GM12878 (cell line): ENCODE measurements around the gene TNP2. TPM values are rescaled to one million over a fixed set of nuclear protein-coding genes. Genes with fewer than 3 reads are reported as not detected.
A peak's percentile ranks its signal among the peaks of the same experiment; 100 is the strongest.

Experiments
- ASH2L ChIP-seq: fragments of 300-600, 200-600 bp; sonication (generic); IDR thresholded peaks from 2 replicates; pipeline ENCODE4 v1.6.1; 2017; ENCODE audit warnings: low read depth, mild to moderate bottlenecking, borderline replicate concordance
- ATF2 ChIP-seq: IDR thresholded peaks from 2 replicates; pipeline ENCODE4 v1.6.1; 2012; ENCODE audit warnings: low read length, inconsistent platforms
- BHLHE40 ChIP-seq, 2 experiments: fragments of 450-650 bp in 1 of 2; IDR thresholded peaks; 2 replicates each; pipeline ENCODE4 v1.6.1; 2011 to 2017; ENCODE audit warnings: low read depth in 2 of 2, borderline replicate concordance in 1 of 2, improper control_type of control experiment in 1 of 2, low read length in 1 of 2, mild to moderate bottlenecking in 1 of 2
- BRCA1 ChIP-seq: IDR thresholded peaks from 2 replicates; pipeline ENCODE4 v1.6.1; 2011; ENCODE audit warnings: low read depth, low read length, improper control_type of control experiment
- CBX3 ChIP-seq: fragments of 200-600 bp; sonication (generic); IDR thresholded peaks from 2 replicates; pipeline ENCODE4 v1.6.1; 2016; ENCODE audit warnings: low read depth, borderline replicate concordance
- CBX5 ChIP-seq: sonication (generic); IDR thresholded peaks from 2 replicates; pipeline ENCODE4 v1.6.1; 2016; ENCODE audit warnings: low read depth, moderate library complexity, mild to moderate bottlenecking, inconsistent platforms
- EGR1 ChIP-seq, 2 experiments: IDR thresholded peaks; 1 replicate in 1 of 2; 2 replicates in 1 of 2; pipeline ENCODE4 v1.6.1; 2011 to 2012; ENCODE audit warnings: low read depth in 2 of 2, low read length in 2 of 2, borderline replicate concordance in 1 of 2, mild to moderate bottlenecking in 1 of 2, moderate library complexity in 1 of 2
- ELK1 ChIP-seq: IDR thresholded peaks from 2 replicates; pipeline ENCODE4 v1.6.1; 2012; ENCODE audit warnings: low read depth, low read length, improper control_type of control experiment
- EP300 ChIP-seq, 2 experiments: fragments of 150-350 bp in 1 of 2; IDR thresholded peaks; 2 replicates each; pipeline ENCODE4 v1.6.1; 2011 to 2012; ENCODE audit warnings: low read depth in 2 of 2, low read length in 2 of 2, borderline replicate concordance in 1 of 2, improper control_type of control experiment in 1 of 2, inconsistent platforms in 1 of 2; ENCODE audit not compliant: control insufficient read depth in 1 of 2
- EZH2 ChIP-seq: IDR thresholded peaks from 2 replicates; pipeline ENCODE4 v1.6.1; 2012; ENCODE audit warnings: low read depth, mild to moderate bottlenecking, control low read depth, inconsistent platforms, low read length, borderline replicate concordance; ENCODE audit not compliant: control insufficient read depth
- GATAD2B ChIP-seq: fragments of 450-650 bp; conservative IDR thresholded peaks from 2 replicates; pipeline ENCODE4 v1.6.1; 2017; ENCODE audit warnings: low read depth, mild to moderate bottlenecking, moderate library complexity
- IKZF2 ChIP-seq, 2 experiments: fragments of 450-650 bp; IDR thresholded peaks; 2 replicates each; pipeline ENCODE4 v1.6.1; 2017; ENCODE audit warnings: mild to moderate bottlenecking in 2 of 2, moderate library complexity in 2 of 2
- KAT2A ChIP-seq: conservative IDR thresholded peaks from 2 replicates; pipeline ENCODE4 v1.6.1; 2011; ENCODE audit warnings: low read depth, low read length; ENCODE audit not compliant: control insufficient read depth
- NFIC ChIP-seq: IDR thresholded peaks from 2 replicates; pipeline ENCODE4 v1.6.1; 2012; ENCODE audit warnings: low read depth, mild to moderate bottlenecking, inconsistent platforms, low read length, moderate library complexity
- NFYA ChIP-seq: IDR thresholded peaks from 2 replicates; pipeline ENCODE4 v1.6.1; 2011; ENCODE audit warnings: low read depth, mild to moderate bottlenecking, low read length, improper control_type of control experiment, borderline replicate concordance
- RFX5 ChIP-seq: IDR thresholded peaks from 2 replicates; pipeline ENCODE4 v1.6.1; 2011; ENCODE audit warnings: low read depth, low read length, improper control_type of control experiment
- RUNX3 ChIP-seq: IDR thresholded peaks from 2 replicates; pipeline ENCODE4 v1.6.1; 2012; ENCODE audit warnings: low read length, inconsistent platforms
- STAT1 ChIP-seq: fragments of 450-650 bp; conservative IDR thresholded peaks from 2 replicates; pipeline ENCODE4 v1.6.1; 2014; ENCODE audit warnings: antibody characterized with exemption, mild to moderate bottlenecking
- SUPT20H ChIP-seq: IDR thresholded peaks from 2 replicates; pipeline ENCODE4 v1.6.1; 2011; ENCODE audit warnings: low read depth, mild to moderate bottlenecking, low read length, moderate library complexity, borderline replicate concordance; ENCODE audit not compliant: control insufficient read depth
- WRNIP1 ChIP-seq: IDR thresholded peaks from 2 replicates; pipeline ENCODE4 v1.6.1; 2011; ENCODE audit warnings: low read depth, low read length, improper control_type of control experiment, borderline replicate concordance
- ZNF207 ChIP-seq: fragments of 450-650 bp; IDR thresholded peaks from 2 replicates; pipeline ENCODE4 v1.6.1; 2014; ENCODE audit warnings: antibody characterized with exemption, mild to moderate bottlenecking, borderline replicate concordance
- ZNF24 ChIP-seq: fragments of 450-650 bp; IDR thresholded peaks from 2 replicates; pipeline ENCODE4 v1.6.1; 2017; ENCODE audit warnings: antibody characterized with exemption, mild to moderate bottlenecking
- polyA plus RNA-seq, 11 experiments: library from polyadenylated mRNA; depleted of rRNA in 4 of 11; unstranded in 6 of 11; stranded (reverse) in 5 of 11; fragments of >200 nt; fragmentation: Nextera tagmentation in 4 of 11; fragmentation: Illumina TruSeq in 1 of 11; extraction: Ambion mirVana in 4 of 11; extraction: Trizol in 1 of 11; gene quantifications; 1 replicate in 1 of 11; 2 replicates in 10 of 11; pipeline versions ENCODE4 v1.2.1 to v1.2.3, GENCODE V29; 2011 to 2016; ENCODE audit warnings: inconsistent platforms in 2 of 11, missing spikeins in 2 of 11, low read depth in 1 of 11
- total RNA-seq, 4 experiments: library from RNA; depleted of rRNA in 3 of 4; stranded (reverse); fragments of >200 nt in 3 of 4; fragmentation: Illumina TruSeq in 1 of 4; extraction: Trizol in 1 of 4; gene quantifications; 2 replicates each; pipeline versions ENCODE4 v1.2.1 to v1.2.3, GENCODE V29; 2013 to 2021
- TF ChIP-seq, protein P1 (sequence below): fragments of 450-650 bp; IDR thresholded peaks from 2 replicates; pipeline ENCODE4 v1.6.1; 2017; ENCODE audit warnings: mild to moderate bottlenecking, low read depth, inconsistent platforms; ENCODE audit not compliant: poor library complexity, severe bottlenecking
- TF ChIP-seq, protein P2 (sequence below): IDR thresholded peaks from 2 replicates; pipeline ENCODE4 v1.6.1; 2011; ENCODE audit warnings: borderline replicate concordance, low read depth, mild to moderate bottlenecking, moderate library complexity, mixed read lengths, low read length; ENCODE audit not compliant: insufficient read depth; ENCODE audit errors: extremely low read length

The TNP2 gene
- total and polyA plus RNA-seq, 10 of the 15 experiments (the other 5 are each of a cell fraction or from before 2014, with no cell fraction given), result not detected

DNA sequence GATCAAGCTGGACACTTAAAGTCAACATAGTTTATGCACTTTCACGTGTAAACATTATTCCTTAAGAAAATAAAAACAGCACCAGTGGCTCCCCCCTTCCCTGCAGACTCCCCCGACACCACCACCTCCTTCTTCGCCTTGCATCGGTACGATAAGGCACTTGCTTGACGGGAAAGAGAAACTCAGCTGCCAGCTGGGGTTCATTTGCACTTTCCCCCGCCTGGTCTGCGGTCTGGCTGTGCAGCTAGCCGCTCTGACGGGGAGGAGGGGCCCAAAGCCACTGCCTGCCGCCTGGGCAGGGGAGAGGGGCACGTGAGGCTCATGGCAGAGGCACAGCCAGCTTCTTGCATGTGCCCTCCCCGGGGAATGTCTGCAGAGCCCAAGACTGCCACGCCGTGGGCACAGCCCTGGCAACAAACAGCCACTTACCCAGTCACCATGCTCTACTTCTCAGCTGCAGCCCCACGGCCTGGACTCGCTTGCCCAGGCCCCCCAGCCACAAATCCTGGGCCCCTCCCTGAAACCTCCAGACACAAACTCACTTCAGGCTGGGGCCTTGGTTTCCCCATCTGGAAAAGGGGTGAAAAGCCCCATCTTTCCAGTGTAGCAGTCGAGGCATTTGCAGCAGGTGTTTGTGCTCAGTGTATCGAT, 28.5 kb upstream of the TNP2 start (continued):
- TF ChIP-seq, protein P1, sequence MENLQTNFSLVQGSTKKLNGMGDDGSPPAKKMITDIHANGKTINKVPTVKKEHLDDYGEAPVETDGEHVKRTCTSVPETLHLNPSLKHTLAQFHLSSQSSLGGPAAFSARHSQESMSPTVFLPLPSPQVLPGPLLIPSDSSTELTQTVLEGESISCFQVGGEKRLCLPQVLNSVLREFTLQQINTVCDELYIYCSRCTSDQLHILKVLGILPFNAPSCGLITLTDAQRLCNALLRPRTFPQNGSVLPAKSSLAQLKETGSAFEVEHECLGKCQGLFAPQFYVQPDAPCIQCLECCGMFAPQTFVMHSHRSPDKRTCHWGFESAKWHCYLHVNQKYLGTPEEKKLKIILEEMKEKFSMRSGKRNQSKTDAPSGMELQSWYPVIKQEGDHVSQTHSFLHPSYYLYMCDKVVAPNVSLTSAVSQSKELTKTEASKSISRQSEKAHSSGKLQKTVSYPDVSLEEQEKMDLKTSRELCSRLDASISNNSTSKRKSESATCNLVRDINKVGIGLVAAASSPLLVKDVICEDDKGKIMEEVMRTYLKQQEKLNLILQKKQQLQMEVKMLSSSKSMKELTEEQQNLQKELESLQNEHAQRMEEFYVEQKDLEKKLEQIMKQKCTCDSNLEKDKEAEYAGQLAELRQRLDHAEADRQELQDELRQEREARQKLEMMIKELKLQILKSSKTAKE, result peak; percentile 94
- TF ChIP-seq GATAD2B, result peak; percentile 100
- TF ChIP-seq NFIC, result no peak
- 0 out of 2 replicates have a peak, but pooled peaks have one; percentile 15 for TF ChIP-seq RFX5
- TF ChIP-seq CBX3, result no peak
- TF ChIP-seq, protein P2, sequence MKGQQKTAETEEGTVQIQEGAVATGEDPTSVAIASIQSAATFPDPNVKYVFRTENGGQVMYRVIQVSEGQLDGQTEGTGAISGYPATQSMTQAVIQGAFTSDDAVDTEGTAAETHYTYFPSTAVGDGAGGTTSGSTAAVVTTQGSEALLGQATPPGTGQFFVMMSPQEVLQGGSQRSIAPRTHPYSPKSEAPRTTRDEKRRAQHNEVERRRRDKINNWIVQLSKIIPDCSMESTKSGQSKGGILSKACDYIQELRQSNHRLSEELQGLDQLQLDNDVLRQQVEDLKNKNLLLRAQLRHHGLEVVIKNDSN, result peak; percentile 79
- no peak for TF ChIP-seq ASH2L
- no peak; the same call in 1 of the 2 replicates for TF ChIP-seq ATF2
- peak; percentile 91 to 96 for TF ChIP-seq IKZF2 (IDR thresholded peaks at IDR 0.05)
- peak; percentile 96 for TF ChIP-seq RUNX3
- no peak for TF ChIP-seq WRNIP1
- peak; percentile 86 to 94 for TF ChIP-seq EP300 (IDR thresholded peaks at IDR 0.05; ENCODE audit: borderline replicate concordance in 1 of 2, control insufficient read depth in 1 of 2, low read depth in 2 of 2, low read length in 2 of 2)
- TF ChIP-seq ELK1, result no peak
- TF ChIP-seq BHLHE40 (IDR thresholded peaks at IDR 0.05; ENCODE audit: borderline replicate concordance in 1 of 2, low read depth in 2 of 2, low read length in 1 of 2), result peak; percentile 100
- no peak; the same call in 1 of the 2 replicates for TF ChIP-seq ZNF24
- no peak for TF ChIP-seq STAT1
- no peak for TF ChIP-seq BRCA1
- no peak for TF ChIP-seq NFYA
- no peak for TF ChIP-seq EZH2
- TF ChIP-seq EGR1 (IDR thresholded peaks at IDR 0.05; ENCODE audit: borderline replicate concordance in 1 of 2, low read depth in 2 of 2, low read length in 2 of 2), result peak in 1 of 2 experiments; percentile 35; a peak in 1 of 3 replicates
- no peak for TF ChIP-seq KAT2A
- 0 out of 2 replicates have a peak, but pooled peaks have one; percentile 27 for TF ChIP-seq CBX5
- TF ChIP-seq SUPT20H, result no peak
- TF ChIP-seq ZNF207, result peak; percentile 74
